ENCODE results near the gene CCDC73.

GRCh38 chr11:32840587-32840986 lies 46.1 kb upstream of the CCDC73 start:
- TF ChIP-seq CTCF (IDR thresholded peaks at IDR 0.05) (no peak), POLR2A (IDR thresholded peaks at IDR 0.05) (no peak)
